Stomach (tissue), 4 donors: ENCODE data around the gene CETN1.

Experiments
- EP300 ChIP-seq: sonication (generic); formaldehyde crosslinking; IDR thresholded peaks from one replicate; pipeline ENCODE4 v1.6.1; 2017; ENCODE audit warnings: antibody characterized with exemption
- POLR2A ChIP-seq, 4 donors: fragments of 450-650 bp; IDR thresholded peaks; one replicate each; pipeline ENCODE4 v1.6.1; 2016; ENCODE audit warnings: antibody characterized with exemption in 4 of 4, control low read depth in 2 of 4, mild to moderate bottlenecking in 1 of 4, moderate library complexity in 1 of 4
- POLR2AphosphoS5 ChIP-seq, 3 donors: sonication (generic); formaldehyde crosslinking; IDR thresholded peaks; one replicate each; pipeline ENCODE4 v1.6.1; 2016; ENCODE audit warnings: antibody characterized with exemption in 3 of 3
- TF ChIP-seq, protein P1 (sequence below), 7 experiments: fragments of 450-650 bp in 4 of 7; fragments of 200-600 bp in 3 of 7; sonication (generic) in 3 of 7; IDR thresholded peaks; one replicate each; pipeline ENCODE4 v1.5.1; 2016 to 2019; ENCODE audit warnings: antibody characterized with exemption in 7 of 7, control low read depth in 2 of 7, mild to moderate bottlenecking in 1 of 7

DNA sequence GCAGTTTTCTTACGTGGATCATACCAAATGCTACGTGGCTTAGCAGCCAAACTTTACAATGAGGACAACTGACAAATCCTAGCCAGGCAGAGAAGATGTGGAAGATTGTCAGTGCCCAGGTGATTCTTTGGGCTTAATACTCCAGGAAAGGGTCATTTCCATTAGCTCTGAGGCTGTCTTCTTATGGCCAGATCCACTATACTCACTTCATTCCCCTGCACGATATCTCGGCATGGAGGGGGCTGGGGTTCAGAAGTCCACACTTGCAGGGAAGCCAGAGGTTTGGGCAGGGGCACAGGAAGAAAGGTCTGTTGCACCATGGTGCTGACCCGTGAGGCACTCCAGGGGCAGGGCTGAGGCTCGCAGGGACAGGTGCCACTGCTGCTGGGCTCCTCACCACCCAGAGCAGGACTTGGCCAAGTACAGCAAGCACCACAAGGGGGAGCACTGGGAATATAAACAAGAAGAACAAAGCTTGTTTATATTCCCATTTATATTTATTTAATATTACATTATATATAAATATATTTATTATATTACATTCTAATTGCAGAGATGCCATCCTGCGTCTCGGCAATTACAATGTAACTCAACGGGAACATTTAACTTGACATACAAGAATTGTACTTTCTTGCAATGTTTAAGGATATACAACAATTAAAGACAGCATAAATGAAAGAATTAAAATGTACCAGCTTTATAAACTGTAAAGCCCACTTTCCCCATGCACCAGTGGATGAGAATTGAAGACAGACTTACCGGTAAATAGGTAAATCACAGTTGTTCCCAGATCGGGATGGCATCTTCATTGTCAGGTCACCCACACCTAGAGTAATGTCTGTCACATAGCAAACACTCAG lies 43.8 kb downstream of the CETN1 start:
- TF ChIP-seq, protein P1, sequence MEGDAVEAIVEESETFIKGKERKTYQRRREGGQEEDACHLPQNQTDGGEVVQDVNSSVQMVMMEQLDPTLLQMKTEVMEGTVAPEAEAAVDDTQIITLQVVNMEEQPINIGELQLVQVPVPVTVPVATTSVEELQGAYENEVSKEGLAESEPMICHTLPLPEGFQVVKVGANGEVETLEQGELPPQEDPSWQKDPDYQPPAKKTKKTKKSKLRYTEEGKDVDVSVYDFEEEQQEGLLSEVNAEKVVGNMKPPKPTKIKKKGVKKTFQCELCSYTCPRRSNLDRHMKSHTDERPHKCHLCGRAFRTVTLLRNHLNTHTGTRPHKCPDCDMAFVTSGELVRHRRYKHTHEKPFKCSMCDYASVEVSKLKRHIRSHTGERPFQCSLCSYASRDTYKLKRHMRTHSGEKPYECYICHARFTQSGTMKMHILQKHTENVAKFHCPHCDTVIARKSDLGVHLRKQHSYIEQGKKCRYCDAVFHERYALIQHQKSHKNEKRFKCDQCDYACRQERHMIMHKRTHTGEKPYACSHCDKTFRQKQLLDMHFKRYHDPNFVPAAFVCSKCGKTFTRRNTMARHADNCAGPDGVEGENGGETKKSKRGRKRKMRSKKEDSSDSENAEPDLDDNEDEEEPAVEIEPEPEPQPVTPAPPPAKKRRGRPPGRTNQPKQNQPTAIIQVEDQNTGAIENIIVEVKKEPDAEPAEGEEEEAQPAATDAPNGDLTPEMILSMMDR (IDR thresholded peaks at IDR 0.05): peak in 5 of 7 experiments; percentile 22 to 80 (median 63)
- TF ChIP-seq POLR2A (IDR thresholded peaks at IDR 0.05): no peak
- no peak for TF ChIP-seq POLR2AphosphoS5 (IDR thresholded peaks at IDR 0.05)
- no peak for TF ChIP-seq EP300
